Measurements from ENCODE around the gene MGAT4A.
"Not testable (repeated sequence)": the region's sequence is repeated elsewhere in the genome, so short reads cannot be mapped to it uniquely, and the experiment has no call there.

The MGAT4A gene

DNA sequence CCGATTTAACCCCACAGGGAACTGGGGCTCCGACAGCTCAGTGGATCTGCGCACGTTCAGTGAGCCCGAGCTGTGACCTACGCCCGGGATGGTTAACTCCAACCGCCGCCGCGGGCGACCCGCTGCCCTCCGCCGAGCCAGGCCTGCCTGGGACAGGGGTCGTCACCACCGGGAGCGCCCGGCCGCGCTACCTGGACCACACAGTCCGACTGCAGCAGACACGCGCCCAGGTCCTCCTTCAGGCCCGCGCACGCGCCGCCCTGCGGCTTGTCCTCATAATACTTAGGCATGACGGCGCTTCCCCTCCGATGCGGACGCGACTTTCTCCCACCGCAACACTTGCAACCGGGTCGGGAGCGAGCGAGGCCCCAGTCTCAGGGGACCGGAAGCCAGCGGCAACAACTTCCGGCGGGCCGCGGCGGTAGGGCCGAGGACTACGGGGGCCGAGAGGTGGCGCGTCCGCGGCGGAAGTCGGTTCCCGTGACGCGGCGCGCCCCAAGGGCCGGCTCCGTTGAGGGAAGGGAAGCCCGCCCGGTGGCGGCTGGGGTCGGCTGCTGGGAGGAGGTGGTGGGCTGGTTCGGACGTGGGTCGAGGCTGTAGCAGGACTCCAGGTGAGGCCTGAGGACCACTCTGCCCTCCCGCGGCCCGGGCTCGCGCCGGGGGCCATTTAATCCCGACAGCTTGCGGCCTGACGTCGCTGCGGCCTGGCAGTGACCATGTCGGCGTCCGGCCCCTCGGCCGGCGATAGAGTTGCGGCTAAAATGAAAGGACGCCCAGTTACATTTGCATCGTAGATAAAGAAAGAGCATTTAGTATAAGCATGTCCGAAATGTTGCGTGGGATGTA is 122.6 kb downstream of the MGAT4A start, which contains the start of the genes COA5 and UNC50:
Gene COA5, minus strand, starts transcription at position 397 of the 846 bp plus-strand sequence. Its CDS starts 107 bp downstream, at position 290.
Gene UNC50, plus strand, starts transcription at position 474 of the 846 bp plus-strand sequence. CDS start 1,171 bp downstream, outside the sequence.
- TF ChIP-seq POU2F2 (IDR thresholded peaks at IDR 0.05; ENCODE audit: low read depth, low read length), result peak; percentile 30; the same call in 1 of the 2 replicates
- TF ChIP-seq POLR2AphosphoS5 (IDR thresholded peaks at IDR 0.05; ENCODE audit: low read depth, low read length), result peak; percentile 95
- peak; percentile 54 for TF ChIP-seq SPI1 (IDR thresholded peaks at IDR 0.05; ENCODE audit: low read depth, low read length)
- TF ChIP-seq TAF1 (IDR thresholded peaks at IDR 0.05; ENCODE audit: low read depth, low read length), result peak; percentile 89
- TF ChIP-seq PAX5 (IDR thresholded peaks at IDR 0.05; ENCODE audit: insufficient read depth, low read length, severe bottlenecking), result peak; percentile 33
- peak; percentile 92 for TF ChIP-seq POLR2A (IDR thresholded peaks at IDR 0.05; ENCODE audit: low read depth, low read length)
- peak; percentile 90 for FAIRE-seq
- peak; percentile 98 for DNase-seq (ENCODE audit: insufficient read length, low spot score)

GRCh38 chr2:98607741-98608115 is 123.2 kb downstream of the MGAT4A start:
- TF ChIP-seq POLR2AphosphoS5 (IDR thresholded peaks at IDR 0.05; ENCODE audit: low read depth, low read length) (no peak), TAF1 (IDR thresholded peaks at IDR 0.05; ENCODE audit: low read depth, low read length) (no peak), SPI1 (IDR thresholded peaks at IDR 0.05; ENCODE audit: low read depth, low read length) (no peak), PAX5 (IDR thresholded peaks at IDR 0.05; ENCODE audit: insufficient read depth, low read length, severe bottlenecking) (no peak), POU2F2 (IDR thresholded peaks at IDR 0.05; ENCODE audit: low read depth, low read length) (no peak), POLR2A (IDR thresholded peaks at IDR 0.05; ENCODE audit: low read depth, low read length) (no peak)
- FAIRE-seq, result no peak
- no peak for DNase-seq (ENCODE audit: insufficient read length, low spot score)

DNA sequence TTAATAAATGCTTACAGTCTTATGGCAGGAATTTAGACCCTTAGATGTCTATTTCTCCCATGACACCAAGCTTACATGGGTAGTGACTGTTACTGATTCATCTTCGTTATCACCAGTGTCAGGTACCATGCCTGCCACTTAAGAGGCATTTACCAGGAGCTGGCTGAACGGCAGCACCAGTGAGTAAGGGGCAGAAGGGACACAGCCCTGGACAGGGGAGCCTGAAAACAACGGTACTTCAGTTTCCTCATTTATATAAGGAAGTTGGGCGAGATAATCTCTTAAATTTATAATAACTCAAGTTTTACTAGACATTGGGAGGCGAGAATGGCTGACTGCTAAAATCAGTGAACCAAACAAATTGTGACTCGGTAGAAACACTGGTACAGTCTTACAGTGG is 123.8 kb downstream of the MGAT4A start:
- TF ChIP-seq TAF1 (IDR thresholded peaks at IDR 0.05; ENCODE audit: low read depth, low read length), result no peak
- TF ChIP-seq POLR2A (IDR thresholded peaks at IDR 0.05; ENCODE audit: low read depth, low read length), result no peak
- TF ChIP-seq SPI1 (IDR thresholded peaks at IDR 0.05; ENCODE audit: low read depth, low read length), result no peak
- no peak for TF ChIP-seq POLR2AphosphoS5 (IDR thresholded peaks at IDR 0.05; ENCODE audit: low read depth, low read length)
- no peak for TF ChIP-seq PAX5 (IDR thresholded peaks at IDR 0.05; ENCODE audit: insufficient read depth, low read length, severe bottlenecking)
- TF ChIP-seq POU2F2 (IDR thresholded peaks at IDR 0.05; ENCODE audit: low read depth, low read length), result no peak
- FAIRE-seq (no peak), DNase-seq (ENCODE audit: insufficient read length, low spot score) (no peak)

- no peak for FAIRE-seq
- no peak for TF ChIP-seq POLR2A (IDR thresholded peaks at IDR 0.05; ENCODE audit: low read depth, low read length)
- no peak for TF ChIP-seq PAX5 (IDR thresholded peaks at IDR 0.05; ENCODE audit: insufficient read depth, low read length, severe bottlenecking)
- no peak for TF ChIP-seq SPI1 (IDR thresholded peaks at IDR 0.05; ENCODE audit: low read depth, low read length)
- no peak for TF ChIP-seq POLR2AphosphoS5 (IDR thresholded peaks at IDR 0.05; ENCODE audit: low read depth, low read length)
- no peak for TF ChIP-seq POU2F2 (IDR thresholded peaks at IDR 0.05; ENCODE audit: low read depth, low read length)
- no peak for TF ChIP-seq TAF1 (IDR thresholded peaks at IDR 0.05; ENCODE audit: low read depth, low read length)
- DNase-seq (ENCODE audit: insufficient read length, low spot score), result no peak
These were observed 124.5 kb downstream of the MGAT4A start for GRCh38 chr2:98606431-98606830.

GRCh38 chr2:98605076-98605475 is 125.9 kb downstream of the MGAT4A start:
- DNase-seq (ENCODE audit: insufficient read length, low spot score) (no peak), FAIRE-seq (no peak)
- TF ChIP-seq PAX5 (IDR thresholded peaks at IDR 0.05; ENCODE audit: insufficient read depth, low read length, severe bottlenecking) (no peak), SPI1 (IDR thresholded peaks at IDR 0.05; ENCODE audit: low read depth, low read length) (no peak), TAF1 (IDR thresholded peaks at IDR 0.05; ENCODE audit: low read depth, low read length) (no peak), POU2F2 (IDR thresholded peaks at IDR 0.05; ENCODE audit: low read depth, low read length) (no peak), POLR2AphosphoS5 (IDR thresholded peaks at IDR 0.05; ENCODE audit: low read depth, low read length) (no peak), POLR2A (IDR thresholded peaks at IDR 0.05; ENCODE audit: low read depth, low read length) (no peak)

GRCh38 chr2:98604547-98604946 is 126.4 kb downstream of the MGAT4A start:
- TF ChIP-seq POU2F2 (IDR thresholded peaks at IDR 0.05; ENCODE audit: low read depth, low read length) (peak; percentile 61; the same call in 1 of the 2 replicates), POLR2A (IDR thresholded peaks at IDR 0.05; ENCODE audit: low read depth, low read length) (no peak)
- FAIRE-seq (no peak), DNase-seq (ENCODE audit: insufficient read length, low spot score) (no peak)

- TF ChIP-seq POLR2A (IDR thresholded peaks at IDR 0.05; ENCODE audit: low read depth, low read length), result peak; percentile 33; the same call in 1 of the 2 replicates
- no peak for TF ChIP-seq SPI1 (IDR thresholded peaks at IDR 0.05; ENCODE audit: low read depth, low read length)
- DNase-seq (ENCODE audit: insufficient read length, low spot score), result no peak
- FAIRE-seq, result peak; percentile 77
These were observed 129.3 kb downstream of the MGAT4A start for GRCh38 chr2:98601532-98602132.

DNA sequence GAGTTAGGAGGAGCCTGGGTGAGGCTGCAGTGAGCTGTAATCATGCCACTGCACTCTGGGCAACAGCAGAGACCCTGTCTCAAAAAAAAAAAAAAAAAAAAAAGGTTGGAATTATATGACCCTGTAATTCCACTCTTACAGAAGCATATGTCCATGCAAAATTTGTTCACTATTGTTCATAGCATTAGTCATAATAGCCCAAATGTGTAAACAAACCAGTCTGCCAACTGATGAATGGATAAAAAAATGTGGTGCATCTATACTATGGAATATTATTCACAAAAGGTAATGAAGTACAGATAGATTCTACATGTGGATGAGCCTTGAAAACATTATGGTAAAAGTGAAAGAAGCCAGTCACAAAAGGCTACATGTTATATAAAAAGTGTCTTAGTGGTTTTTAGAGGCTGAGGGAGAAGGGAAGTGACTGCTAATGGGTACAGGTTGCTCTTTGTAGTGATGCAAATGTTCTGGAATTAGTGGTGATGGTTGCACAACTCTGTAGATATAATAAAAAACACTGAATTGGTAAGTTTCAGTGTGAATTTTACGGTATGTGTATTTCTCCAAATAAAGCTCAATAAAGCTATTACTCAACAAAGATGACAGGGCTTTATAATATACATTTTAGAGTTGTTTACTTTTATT is 132.0 kb downstream of the MGAT4A start:
- no peak for FAIRE-seq
- DNase-seq (ENCODE audit: insufficient read length, low spot score), result no peak
- no peak for TF ChIP-seq POLR2A (IDR thresholded peaks at IDR 0.05; ENCODE audit: low read depth, low read length)
- 0 out of 2 replicates have a peak, but pooled peaks have one; percentile 4 for TF ChIP-seq SPI1 (IDR thresholded peaks at IDR 0.05; ENCODE audit: low read depth, low read length)

DNA sequence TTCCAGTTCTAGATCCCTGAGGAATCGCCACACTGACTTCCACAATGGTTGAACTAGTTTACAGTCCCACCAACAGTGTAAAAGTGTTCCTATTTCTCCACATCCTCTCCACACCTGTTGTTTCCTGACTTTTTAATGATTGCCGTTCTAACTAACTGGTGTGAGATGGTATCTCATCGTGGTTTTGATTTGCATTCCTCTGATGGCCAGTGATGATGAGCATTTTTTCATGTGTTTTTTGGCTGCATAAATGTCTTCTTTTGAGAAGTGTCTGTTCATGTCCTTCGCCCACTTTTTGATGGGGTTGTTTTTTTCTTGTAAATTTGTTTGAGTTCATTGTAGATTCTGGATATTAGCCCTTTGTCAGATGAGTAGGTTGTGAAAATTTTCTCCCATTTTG is 136.3 kb downstream of the MGAT4A start:
- not testable (repeated sequence) for FAIRE-seq; DNase-seq (ENCODE audit: insufficient read length, low spot score)

DNA sequence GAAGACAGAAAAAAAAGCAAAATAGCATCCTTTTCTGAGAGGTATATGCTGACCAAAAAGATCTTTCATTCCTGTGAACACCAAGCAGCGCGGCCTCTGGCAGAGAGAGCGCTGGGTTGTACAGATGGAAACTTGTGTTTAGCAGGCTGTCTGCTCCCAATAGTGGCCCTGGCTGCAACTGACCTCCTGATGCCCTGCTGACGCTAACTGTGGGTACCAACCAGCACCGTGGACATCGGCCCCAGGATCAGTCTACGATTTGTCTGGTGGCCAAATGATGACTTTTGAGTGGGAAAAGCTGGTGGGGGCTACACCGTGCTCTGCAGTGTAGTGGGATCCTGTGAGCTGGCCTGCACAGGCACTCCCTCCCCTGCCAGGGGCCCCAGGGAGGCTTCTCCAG is 138.4 kb downstream of the MGAT4A start:
- FAIRE-seq (no peak), DNase-seq (ENCODE audit: insufficient read length, low spot score) (no peak)
- TF ChIP-seq POLR2AphosphoS5 (IDR thresholded peaks at IDR 0.05; ENCODE audit: low read depth, low read length) (no peak), TAF1 (IDR thresholded peaks at IDR 0.05; ENCODE audit: low read depth, low read length) (no peak), POLR2A (IDR thresholded peaks at IDR 0.05; ENCODE audit: low read depth, low read length) (no peak), POU2F2 (IDR thresholded peaks at IDR 0.05; ENCODE audit: low read depth, low read length) (no peak), PAX5 (IDR thresholded peaks at IDR 0.05; ENCODE audit: insufficient read depth, low read length, severe bottlenecking) (no peak), SPI1 (IDR thresholded peaks at IDR 0.05; ENCODE audit: low read depth, low read length) (no peak)

All from GM12891 (cell line).